Measurements from ENCODE around the gene ADCY1.

DNA sequence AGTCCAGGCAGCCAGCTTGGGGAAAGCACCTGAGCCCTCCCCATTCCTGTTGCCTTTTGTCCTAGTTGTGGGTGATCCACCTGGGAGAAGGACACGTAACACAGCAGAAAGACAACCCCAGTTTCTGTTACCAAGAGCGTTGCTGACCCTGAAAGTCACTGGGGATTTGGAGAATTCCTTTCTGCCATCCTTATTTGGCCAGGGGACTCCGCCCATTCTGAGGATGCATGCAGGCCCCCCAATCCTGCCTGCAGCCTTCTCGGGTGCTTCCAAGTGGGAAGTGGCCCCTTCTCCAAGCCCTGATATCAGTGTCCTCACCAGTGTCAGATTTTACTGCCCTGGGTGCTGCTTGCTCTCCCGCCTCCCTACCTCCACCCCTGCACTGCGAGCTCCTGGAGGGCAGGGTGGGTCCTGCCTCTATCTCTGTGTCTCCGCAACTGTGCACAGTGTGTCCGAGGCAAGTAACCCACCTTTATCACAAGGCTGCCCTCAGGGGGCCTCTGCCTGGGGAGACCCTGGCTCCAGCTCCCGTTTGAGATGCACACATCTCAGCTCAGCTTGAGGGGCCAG is 9.2 kb upstream of the ADCY1 start:
- no peak for TF ChIP-seq POLR2A (IDR thresholded peaks at IDR 0.05)
- TF ChIP-seq POLR2AphosphoS5 (IDR thresholded peaks at IDR 0.05) = no peak
- TF ChIP-seq, protein P1, sequence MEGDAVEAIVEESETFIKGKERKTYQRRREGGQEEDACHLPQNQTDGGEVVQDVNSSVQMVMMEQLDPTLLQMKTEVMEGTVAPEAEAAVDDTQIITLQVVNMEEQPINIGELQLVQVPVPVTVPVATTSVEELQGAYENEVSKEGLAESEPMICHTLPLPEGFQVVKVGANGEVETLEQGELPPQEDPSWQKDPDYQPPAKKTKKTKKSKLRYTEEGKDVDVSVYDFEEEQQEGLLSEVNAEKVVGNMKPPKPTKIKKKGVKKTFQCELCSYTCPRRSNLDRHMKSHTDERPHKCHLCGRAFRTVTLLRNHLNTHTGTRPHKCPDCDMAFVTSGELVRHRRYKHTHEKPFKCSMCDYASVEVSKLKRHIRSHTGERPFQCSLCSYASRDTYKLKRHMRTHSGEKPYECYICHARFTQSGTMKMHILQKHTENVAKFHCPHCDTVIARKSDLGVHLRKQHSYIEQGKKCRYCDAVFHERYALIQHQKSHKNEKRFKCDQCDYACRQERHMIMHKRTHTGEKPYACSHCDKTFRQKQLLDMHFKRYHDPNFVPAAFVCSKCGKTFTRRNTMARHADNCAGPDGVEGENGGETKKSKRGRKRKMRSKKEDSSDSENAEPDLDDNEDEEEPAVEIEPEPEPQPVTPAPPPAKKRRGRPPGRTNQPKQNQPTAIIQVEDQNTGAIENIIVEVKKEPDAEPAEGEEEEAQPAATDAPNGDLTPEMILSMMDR (IDR thresholded peaks at IDR 0.05) = no peak
- no peak for TF ChIP-seq EP300 (IDR thresholded peaks at IDR 0.05)

Measured in stomach (tissue), 4 donors.